HG03196 (cell line): ENCODE data around the gene GIPC1.
"Not testable (repeated sequence)": the region's sequence is repeated elsewhere in the genome, so short reads cannot be mapped to it uniquely, and the experiment has no call there.

Experiments used
- ATAC-seq: cut with Tn5 transposase; IDR thresholded peaks from one replicate; pipeline ENCODE4 v1.9.1; 2021; ENCODE audit not compliant: unreplicated experiment

Gene GIPC1

DNA sequence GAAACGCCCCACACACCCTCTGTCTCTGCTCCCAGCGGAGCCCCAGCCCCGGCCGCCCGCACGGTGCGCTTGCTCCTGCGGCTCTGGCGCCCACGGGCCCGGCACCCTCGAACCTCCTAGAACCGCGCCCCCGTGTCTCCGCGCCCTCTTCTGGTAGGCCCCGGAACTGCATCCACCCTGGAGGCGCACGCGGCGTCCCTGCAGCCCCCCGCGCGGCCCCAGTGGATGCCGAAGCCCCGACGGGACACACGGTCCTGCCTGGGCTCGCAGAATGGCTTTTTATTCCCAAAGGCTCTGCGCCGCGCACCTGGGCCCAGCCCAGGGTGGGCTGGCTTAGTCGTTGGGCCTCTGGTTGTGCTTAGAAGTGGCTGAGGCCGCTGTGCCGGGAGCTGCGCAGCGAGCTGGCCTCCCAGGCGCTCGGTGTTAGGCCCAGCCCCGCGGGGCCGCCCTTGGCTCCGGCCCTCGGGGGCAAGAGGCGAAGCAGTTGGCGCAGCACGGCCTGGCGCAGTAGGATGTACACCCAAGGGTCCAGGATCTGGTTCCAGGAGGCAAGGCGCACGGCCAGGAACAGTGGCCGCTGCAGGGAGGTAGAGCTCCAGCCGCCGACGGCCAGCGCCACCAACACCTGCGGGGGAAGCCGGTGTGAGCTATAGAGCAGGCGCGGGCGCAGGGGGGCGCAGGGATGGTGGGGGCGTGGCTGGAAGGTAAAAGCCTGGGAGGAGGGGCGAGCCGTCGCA, 23.6 kb downstream of the GIPC1 start:
- ATAC-seq: no peak

DNA sequence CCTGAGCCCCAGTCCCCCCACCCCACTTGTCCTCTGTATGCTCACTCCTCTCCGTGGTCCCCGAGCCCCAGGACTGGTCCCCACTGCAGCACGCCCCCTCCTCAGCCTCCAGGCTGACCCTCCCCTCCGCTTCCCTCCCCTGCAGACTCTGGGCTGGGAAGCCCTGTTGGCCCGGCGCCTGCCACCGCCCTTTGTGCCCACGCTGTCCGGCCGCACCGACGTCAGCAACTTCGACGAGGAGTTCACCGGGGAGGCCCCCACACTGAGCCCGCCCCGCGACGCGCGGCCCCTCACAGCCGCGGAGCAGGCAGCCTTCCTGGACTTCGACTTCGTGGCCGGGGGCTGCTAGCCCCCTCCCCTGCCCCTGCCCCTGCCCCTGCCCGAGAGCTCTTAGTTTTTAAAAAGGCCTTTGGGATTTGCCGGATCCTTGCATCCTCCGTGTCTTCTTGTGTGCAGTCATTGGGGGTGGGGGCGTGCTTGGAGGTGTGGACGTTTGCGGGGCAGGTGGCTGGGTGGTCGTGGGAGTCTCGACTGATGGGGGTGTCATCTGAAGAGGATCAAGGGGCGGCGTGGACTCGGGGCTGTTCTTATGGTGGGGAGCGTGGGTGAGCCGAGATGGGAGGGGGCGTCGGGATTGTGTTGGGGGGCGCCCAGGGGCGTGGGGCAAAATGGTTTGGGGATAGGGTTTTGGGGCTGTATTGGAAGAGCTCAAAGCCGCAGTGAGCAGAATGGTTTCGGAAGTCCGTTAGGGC, 24.3 kb downstream of the GIPC1 start:
- ATAC-seq: no peak

DNA sequence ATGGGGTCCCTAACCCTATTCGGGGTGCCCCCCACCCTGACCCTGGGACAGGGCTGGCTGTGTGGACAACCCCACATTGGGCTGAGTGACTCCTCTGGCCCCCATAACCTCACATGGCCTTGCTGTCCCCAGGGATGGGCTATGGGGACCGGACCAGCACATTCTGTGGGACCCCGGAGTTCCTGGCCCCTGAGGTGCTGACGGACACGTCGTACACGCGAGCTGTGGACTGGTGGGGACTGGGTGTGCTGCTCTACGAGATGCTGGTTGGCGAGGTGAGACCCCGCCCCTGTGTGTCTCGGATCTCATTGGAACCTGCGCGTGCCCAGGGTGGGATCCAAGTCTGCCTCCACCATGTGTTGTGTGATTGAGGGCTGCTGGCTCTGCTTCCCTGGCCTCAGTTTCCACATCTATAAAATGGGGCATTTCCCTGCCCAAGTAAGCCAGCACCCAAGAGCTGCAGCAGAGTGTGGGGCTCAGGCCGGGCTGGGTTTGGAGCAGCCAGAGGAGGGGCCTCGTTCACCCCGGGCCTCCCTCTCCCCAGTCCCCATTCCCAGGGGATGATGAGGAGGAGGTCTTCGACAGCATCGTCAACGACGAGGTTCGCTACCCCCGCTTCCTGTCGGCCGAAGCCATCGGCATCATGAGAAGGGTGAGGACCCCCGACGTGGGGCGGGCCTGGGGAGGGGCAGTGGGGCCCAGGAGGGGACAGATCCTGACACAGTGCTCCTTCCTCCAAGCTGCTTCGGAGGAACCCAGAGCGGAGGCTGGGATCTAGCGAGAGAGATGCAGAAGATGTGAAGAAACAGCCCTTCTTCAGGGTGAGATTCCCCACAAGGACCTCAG, 25.7 kb downstream of the GIPC1 start:
- ATAC-seq: no peak

DNA sequence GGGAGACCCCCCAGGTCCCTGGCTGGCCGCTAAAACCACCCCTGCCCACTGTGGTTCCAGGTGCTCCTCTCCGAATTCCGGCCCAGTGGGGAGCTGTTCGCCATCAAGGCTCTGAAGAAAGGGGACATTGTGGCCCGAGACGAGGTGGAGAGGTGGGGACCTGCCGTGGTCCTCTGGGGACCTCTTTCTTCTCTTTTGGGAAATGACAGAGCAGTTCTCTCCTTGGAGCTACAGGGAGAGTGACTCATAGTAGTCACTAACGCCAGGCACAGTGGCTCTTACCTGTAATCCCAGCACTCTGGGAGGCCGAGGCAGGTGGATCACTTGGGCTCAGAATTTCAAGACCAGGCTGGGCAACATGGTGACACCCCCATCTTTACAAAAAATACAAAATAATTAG, 28.1 kb downstream of the GIPC1 start:
- ATAC-seq: no peak

DNA sequence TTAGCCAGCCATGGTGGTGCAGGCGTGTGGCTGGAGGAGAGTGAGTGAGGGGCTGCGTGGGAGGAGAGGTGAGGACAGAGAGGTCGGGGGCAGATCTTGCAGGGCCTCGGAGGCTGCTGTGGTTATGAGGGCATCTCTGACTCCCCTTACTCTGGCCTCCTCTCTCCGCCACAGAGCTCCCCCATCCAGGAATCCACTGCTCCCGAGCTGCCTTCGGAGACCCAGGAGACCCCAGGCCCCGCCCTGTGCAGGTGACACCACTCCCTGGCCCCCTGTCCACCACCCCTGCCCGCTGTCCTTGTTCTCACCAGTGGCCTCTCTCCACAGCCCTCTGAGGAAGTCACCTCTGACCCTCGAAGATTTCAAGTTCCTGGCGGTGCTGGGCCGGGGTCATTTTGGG, 28.5 kb downstream of the GIPC1 start:
- no peak for ATAC-seq

DNA sequence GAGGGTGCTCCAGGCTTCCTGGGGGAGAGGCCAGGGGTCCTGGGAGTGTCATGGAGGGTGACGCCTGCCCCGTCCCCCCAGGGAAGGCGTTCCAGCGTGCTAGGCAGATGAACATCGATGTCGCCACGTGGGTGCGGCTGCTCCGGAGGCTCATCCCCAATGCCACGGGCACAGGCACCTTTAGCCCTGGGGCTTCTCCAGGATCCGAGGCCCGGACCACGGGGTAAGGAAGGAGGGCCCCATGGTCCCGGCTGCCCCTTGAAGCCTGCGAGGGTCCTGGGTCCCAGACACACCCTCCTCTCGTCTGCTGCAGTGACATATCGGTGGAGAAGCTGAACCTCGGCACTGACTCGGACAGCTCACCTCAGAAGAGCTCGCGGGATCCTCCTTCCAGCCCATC, 32.2 kb downstream of the GIPC1 start:
- ATAC-seq: no peak

DNA sequence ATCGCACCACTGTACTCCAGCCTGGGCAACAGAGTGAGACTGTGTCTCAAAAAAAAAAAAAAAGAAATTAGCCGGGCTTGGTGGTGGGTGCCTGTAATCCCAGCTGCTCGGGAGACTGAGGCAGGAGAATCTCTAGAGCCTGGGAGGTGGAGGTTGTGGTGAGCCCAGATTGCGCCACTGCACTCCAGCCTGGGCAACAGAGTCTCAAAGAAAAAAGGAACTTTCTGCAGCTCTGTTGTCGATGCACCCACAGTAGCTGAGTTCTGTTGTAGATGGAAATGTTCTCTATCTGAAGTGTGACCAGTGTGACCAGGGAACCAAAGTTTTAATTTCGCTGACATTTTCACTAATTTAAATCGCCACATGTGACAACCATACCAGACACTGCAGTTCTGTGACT, 33.5 kb downstream of the GIPC1 start:
- ATAC-seq: not testable (repeated sequence)

DNA sequence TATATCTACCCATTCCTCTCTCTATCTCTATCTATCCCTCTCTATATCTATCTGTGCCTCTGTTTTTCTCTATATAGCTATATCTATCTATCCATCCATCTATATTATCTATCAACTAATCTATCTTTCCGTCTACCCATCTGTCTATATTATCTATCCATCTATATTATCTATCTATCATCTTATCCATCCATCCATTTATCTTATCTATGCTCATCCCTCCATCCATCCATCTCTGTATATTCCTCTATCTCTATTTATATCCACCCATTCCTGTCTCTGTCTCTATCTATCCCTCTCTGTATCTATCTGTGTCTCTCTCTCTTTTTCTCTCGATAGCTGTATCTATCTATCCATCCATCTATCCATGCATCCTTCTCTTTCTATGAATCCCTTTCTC, 35.0 kb downstream of the GIPC1 start:
- ATAC-seq: no peak

DNA sequence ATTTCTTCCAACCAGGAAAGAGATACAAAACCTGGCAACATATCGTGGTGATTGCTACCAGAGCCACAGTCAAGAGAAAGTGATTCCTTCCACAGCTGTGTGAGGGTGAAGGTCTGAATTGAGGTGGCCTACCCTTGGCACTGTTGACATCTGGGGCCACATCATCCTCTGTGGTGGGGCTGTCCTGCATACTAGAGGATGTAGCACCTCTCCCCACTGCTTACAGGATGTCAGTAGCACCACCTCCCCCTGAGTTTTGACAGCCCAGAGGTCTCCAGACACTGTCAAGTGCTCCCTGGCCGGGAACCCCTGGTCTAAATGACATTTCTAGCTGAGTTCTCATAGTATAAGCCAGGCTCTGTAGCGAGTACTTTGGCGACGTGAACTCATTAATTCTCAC, 36.2 kb downstream of the GIPC1 start:
- no peak for ATAC-seq

DNA sequence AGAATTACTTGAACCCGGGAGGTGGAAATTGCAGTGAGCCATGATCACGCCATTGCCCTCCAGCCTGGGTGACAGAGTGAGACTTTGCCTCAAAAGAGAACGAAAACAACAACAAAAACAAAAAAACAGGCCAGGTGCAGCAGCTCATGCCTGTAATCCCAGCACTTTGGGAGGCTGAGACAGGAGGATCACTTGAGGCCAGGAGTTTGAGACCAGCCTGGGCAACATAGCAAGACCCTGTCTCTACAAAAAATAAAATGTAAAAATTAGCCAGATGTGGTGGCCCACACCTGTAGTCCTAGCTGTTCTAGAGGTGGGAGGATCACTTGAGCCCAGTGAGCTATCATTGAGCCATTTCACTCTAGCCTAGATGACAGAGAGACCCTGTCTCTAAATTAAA, 43.6 kb downstream of the GIPC1 start:
- ATAC-seq: not testable (repeated sequence)

DNA sequence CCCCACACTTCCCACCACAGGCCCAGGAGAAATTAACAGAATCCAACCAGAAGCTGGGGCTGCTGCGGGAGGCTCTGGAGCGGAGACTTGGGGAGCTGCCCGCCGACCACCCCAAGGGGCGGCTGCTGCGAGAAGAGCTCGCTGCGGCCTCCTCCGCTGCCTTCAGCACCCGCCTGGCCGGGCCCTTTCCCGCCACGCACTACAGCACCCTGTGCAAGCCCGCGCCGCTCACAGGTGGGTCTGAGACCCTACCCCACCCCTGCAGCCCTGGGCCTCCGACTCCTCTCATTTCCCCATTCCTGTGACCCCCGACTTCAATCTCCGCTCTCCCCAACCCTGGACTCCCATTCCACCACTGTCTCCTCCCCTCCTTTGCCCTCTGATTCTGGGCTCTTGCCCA, 45.1 kb downstream of the GIPC1 start:
- ATAC-seq: no peak

DNA sequence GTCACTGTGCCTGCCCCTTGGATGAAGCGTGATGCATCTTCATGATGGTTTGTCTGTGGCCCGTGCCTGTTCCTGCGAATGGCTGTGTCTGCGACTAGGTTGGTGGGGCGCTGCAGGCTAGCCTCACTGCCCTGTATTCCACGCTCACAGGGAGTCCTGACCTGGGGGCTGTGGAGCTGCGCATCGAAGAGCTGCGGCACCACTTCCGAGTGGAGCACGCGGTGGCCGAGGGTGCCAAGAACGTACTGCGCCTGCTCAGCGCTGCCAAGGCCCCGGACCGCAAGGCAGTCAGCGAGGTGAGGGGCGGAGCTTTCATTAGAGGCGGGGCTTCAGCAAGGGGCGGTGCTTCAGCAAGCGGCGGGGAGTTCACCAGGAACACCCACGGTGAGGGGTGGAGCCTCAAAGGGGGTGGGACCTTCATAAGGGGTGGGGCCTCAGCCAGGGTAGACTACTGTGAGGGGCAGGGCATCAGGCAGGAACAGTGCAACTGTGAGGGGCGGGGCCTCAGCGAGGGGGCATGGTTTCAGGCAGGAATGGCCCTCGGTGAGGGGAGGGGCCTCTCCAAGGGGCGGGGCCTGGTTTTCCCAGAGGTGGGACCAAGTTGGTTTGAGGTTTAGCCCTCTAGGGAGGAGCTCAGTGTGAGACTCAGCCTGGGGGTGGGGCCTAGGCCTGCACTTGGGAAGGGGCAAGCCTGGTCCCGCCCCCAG, 45.6 kb downstream of the GIPC1 start:
- ATAC-seq: no peak

DNA sequence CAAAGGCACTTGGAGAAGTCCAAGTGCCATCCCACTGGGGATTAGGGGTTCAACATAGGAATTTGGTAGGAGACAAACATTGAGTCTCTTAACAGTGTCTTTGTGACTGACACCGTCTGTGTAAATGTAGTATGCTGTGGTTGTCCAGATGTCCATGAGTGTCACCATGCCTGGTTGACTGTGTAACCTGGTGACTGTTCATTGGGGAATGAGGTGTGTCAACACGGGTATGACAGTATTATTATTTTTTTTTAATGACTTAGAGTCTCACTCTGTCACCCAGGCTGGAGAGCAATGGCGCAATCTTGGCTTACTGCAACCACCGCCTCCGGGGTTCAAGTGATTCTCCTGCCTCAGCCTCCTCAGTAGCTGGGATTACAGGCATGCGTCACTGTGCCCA, 46.6 kb downstream of the GIPC1 start:
- ATAC-seq: no peak

DNA sequence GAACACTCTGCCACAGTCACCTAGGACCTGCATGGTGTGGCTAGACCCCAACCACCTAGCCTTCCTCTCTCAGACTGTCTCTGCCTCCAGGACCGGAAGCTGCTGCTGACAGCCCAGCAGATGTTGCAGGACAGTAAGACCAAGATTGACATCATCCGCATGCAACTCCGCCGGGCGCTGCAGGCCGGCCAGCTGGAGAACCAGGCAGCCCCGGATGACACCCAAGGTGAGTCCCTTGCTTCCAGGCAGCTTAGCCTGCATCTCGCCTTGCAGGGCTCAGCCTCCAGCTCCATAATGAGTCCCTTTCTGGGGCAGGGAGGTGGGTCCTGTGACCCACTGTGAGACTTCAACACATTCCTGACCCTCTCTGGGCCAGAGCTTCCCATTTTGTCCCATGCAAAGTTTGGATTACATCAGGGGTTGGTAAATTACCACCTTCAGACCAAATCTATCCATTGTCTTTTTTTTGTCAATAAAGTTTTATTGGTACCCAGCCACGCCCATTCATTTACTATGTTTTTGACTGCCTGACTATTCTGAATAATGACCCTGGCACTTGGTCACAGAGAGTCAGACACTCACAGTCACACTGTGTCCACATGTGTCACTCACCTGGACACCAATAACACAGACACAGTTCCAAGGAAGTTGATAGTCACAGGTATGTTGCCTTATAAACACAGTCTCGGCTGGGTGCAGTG, 49.4 kb downstream of the GIPC1 start:
- ATAC-seq: no peak

DNA sequence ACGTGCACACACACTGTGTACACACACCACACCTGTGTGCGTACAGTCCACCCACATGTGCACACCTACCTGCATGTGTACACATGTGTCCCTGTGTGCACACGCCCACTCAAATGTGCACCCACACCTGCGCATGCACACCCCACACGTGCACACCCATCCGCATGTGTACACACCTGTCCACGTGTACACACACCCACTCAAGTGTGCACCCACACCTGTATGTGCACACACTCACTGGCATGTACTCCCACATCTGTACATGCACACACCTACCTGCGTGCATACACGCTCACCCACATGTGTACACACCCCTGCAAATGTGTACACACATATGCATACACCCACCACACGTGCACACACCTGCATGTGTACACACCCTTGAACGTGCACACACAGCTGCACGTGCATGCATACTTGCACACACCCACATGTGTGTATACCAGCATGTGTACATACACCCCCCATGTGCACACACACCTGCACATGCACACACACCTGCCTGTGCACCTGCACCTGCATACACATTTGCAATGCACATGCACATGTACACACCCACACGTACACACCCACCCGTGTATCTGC, 52.2 kb downstream of the GIPC1 start:
- no peak for ATAC-seq

DNA sequence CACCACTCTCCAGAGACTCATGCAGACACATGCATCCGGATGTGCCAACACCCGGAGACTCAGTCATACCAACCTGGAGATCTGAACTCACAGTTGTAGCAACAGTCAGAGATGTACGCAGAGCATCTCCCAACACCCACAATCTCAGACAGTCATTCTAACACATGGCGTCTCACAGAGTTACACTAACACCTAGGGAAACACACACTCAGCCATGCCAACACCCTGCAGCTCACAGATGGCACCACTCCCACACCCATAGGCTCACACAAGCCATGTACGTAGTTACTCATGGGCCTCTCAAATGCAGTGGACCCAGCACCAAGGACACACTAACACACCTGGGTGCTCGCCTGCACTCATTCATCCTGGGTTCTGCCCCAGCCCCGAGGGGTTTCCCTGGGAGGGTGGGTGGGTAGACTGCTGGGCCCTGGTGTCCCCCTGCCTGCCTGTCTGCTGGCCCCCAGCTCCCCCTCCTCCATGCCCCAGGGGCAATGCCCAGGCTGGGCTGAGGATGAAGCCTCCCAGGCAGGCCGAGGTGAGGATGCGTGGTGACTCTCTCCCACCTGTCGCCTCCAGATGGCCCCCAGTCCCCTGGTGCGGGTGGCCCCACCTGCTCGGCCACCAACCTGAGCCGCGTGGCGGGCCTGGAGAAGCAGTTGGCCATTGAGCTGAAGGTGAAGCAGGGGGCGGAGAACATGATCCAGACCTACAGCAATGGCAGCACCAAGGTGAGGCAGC, 52.9 kb downstream of the GIPC1 start:
- ATAC-seq: no peak

DNA sequence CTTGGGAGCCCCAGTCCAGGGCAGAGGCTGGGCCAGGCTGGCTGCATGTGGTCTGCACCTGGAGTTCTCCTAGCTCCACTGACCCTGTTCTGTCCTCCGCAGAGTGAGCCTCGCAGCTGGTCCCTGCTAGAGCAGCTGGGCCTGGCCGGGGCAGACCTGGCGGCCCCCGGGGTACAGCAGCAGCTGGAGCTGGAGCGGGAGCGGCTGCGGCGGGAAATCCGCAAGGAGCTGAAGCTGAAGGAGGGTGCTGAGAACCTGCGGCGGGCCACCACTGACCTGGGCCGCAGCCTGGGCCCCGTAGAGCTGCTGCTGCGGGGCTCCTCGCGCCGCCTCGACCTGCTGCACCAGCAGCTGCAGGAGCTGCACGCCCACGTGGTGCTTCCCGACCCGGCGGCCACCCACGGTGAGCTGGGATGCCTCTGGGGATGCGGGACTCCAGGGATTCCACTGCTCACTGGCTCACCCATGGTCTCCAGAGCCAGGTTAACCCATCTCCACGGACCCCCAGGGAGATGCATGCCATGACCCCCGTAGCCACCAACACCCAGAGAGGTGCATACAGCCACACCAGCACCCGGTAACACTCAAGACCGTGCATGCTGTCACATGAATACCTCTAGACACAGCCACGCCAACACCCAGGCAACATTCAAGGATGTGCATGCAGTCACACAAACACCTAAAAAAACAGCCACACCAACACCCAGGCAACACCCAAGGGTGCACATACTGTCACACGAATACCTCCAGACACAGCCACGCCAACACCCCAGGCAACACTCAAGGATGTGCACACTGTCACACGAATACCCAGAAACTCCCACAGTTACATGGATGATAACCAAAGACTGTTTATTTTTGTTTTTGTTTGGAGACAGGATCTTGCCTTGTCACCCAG, 54.6 kb downstream of the GIPC1 start:
- ATAC-seq: no peak

DNA sequence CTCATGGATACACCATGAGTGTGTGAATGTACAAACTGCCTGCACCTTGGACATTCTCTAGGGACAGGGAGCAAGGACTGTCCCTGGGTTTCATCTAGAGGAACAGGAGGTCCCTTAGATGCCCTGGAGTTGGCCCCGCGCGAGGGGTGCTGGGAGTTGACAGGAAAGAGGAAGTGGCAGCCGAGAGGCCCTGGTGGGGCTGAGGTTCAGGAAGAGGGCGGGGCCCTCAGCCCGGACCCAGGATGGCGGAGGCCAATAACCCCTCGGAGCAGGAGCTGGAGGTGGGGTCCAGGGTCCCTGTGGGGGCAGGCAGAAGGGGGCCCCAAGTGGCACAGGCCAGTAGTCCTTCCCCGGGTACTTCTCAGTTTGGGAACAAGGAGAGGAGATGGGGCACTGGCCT, 55.9 kb downstream of the GIPC1 start:
- peak; percentile 76 for ATAC-seq
